ENCODE data around the gene SRSF10.

SRSF10 gene

DNA sequence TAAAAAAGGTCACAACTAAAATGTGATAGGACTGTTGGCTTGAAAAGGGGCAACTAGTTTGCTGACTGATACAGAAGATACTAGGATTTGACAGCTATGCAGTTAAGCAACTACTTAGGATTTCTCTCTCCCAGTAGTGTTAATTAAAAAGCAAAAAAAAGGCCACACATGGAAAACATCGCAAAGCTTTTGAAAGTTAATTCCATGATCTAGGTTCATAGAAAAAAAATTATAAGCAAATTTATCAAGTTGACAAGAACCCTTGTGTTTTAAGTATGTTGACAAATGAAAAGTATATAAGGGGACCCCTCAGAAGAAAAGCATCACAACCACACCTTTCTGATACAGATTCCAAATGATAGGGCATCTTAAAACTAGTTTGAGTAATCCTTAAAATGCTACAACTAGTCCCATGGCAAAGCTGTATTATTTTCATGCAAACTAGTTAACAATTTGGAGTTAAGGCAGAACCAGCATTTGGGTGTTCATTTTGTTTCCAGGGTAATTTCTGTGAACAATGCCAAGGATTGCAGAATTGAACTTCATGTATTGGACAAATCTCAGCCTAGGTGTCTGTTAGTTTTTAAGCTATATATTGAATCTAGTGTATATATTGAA, 16.4 kb downstream of the SRSF10 start:
- TF ChIP-seq PPARA (CRISPR knock-in tag; IDR thresholded peaks at IDR 0.05; ENCODE audit: borderline replicate concordance): no peak
- peak; percentile 9; the same call in 1 of the 2 replicates for TF ChIP-seq ZC3H10 (CRISPR knock-in tag; IDR thresholded peaks at IDR 0.05)
- TF ChIP-seq BACH2 (CRISPR knock-in tag; IDR thresholded peaks at IDR 0.05; ENCODE audit: borderline replicate concordance): no peak
- 0 out of 2 replicates have a peak, but pooled peaks have one; percentile 49 for TF ChIP-seq GLIS3 (CRISPR knock-in tag; IDR thresholded peaks at IDR 0.05)
- TF ChIP-seq TCF4 (CRISPR knock-in tag; IDR thresholded peaks at IDR 0.05; ENCODE audit: borderline replicate concordance): no peak
- ATAC-seq: no peak

DNA sequence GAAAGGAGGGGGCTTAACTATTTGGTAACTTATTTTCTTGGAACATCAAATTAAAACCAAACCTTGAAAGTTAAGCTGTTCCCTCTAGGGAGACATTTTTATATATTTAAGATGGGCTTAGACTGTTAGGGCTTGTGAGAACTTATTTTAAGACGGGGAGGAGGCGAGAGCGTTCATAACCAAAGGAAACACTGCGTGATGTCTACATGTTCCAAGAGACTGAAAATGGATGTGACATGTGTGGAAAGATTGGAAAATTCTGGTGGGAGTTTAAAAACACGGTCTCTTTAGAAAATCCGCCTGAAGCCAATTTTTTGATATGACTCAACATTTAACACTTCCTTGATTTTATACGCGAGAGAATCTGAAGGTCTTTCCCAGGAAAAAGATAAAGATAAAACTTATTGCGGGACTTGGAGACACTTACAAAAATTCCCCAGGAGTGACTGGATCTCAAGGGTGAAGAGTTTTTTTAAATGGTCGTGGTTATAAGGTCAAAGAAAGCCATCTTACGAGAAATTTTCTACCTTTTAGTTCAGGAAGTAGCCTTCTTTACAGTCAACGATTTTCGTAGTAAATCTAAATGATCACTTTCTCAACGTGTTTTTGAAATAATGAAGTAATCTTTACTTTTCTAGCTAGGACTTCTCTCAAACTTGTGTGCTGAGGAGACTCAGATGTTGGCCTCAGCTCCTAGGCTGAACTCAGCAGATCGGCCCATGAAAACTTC, 19.7 kb downstream of the SRSF10 start:
- no peak for ATAC-seq
- TF ChIP-seq, protein P1, sequence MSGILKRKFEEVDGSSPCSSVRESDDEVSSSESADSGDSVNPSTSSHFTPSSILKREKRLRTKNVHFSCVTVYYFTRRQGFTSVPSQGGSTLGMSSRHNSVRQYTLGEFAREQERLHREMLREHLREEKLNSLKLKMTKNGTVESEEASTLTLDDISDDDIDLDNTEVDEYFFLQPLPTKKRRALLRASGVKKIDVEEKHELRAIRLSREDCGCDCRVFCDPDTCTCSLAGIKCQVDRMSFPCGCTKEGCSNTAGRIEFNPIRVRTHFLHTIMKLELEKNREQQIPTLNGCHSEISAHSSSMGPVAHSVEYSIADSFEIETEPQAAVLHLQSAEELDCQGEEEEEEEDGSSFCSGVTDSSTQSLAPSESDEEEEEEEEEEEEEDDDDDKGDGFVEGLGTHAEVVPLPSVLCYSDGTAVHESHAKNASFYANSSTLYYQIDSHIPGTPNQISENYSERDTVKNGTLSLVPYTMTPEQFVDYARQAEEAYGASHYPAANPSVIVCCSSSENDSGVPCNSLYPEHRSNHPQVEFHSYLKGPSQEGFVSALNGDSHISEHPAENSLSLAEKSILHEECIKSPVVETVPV (CRISPR knock-in tag; IDR thresholded peaks at IDR 0.05): no peak
- no peak for TF ChIP-seq ISL1 (CRISPR knock-in tag; IDR thresholded peaks at IDR 0.05)
- TF ChIP-seq PPARA (CRISPR knock-in tag; IDR thresholded peaks at IDR 0.05; ENCODE audit: borderline replicate concordance): no peak
- no peak for TF ChIP-seq ZNF70 (CRISPR knock-in tag; IDR thresholded peaks at IDR 0.05)
- TF ChIP-seq PATZ1 (CRISPR knock-in tag; IDR thresholded peaks at IDR 0.05; ENCODE audit: borderline replicate concordance): no peak
- no peak for TF ChIP-seq GLIS3 (CRISPR knock-in tag; IDR thresholded peaks at IDR 0.05)
- no peak for TF ChIP-seq ARNTL (CRISPR knock-in tag; IDR thresholded peaks at IDR 0.05; ENCODE audit: borderline replicate concordance, low read depth)
- no peak for TF ChIP-seq ZFP30 (CRISPR knock-in tag; IDR thresholded peaks at IDR 0.05)
- no peak for TF ChIP-seq ZNF8 (CRISPR knock-in tag; IDR thresholded peaks at IDR 0.05)
- TF ChIP-seq, protein P2, sequence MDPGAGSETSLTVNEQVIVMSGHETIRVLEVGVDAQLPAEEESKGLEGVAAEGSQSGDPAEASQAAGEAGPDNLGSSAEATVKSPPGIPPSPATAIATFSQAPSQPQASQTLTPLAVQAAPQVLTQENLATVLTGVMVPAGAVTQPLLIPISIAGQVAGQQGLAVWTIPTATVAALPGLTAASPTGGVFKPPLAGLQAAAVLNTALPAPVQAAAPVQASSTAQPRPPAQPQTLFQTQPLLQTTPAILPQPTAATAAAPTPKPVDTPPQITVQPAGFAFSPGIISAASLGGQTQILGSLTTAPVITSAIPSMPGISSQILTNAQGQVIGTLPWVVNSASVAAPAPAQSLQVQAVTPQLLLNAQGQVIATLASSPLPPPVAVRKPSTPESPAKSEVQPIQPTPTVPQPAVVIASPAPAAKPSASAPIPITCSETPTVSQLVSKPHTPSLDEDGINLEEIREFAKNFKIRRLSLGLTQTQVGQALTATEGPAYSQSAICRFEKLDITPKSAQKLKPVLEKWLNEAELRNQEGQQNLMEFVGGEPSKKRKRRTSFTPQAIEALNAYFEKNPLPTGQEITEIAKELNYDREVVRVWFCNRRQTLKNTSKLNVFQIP (CRISPR knock-in tag; IDR thresholded peaks at IDR 0.05; ENCODE audit: borderline replicate concordance, low read depth): no peak
- TF ChIP-seq TCF4 (CRISPR knock-in tag; IDR thresholded peaks at IDR 0.05; ENCODE audit: borderline replicate concordance): no peak
- TF ChIP-seq ZNF565 (CRISPR knock-in tag; conservative IDR thresholded peaks at IDR 0.05; ENCODE audit: low read depth): no peak
- no peak for TF ChIP-seq BACH2 (CRISPR knock-in tag; IDR thresholded peaks at IDR 0.05; ENCODE audit: borderline replicate concordance)
- TF ChIP-seq OSR1 (CRISPR knock-in tag; IDR thresholded peaks at IDR 0.05): no peak
- TF ChIP-seq ZC3H10 (CRISPR knock-in tag; IDR thresholded peaks at IDR 0.05): no peak
- TF ChIP-seq TOX (CRISPR knock-in tag; IDR thresholded peaks at IDR 0.05; ENCODE audit: borderline replicate concordance): no peak

DNA sequence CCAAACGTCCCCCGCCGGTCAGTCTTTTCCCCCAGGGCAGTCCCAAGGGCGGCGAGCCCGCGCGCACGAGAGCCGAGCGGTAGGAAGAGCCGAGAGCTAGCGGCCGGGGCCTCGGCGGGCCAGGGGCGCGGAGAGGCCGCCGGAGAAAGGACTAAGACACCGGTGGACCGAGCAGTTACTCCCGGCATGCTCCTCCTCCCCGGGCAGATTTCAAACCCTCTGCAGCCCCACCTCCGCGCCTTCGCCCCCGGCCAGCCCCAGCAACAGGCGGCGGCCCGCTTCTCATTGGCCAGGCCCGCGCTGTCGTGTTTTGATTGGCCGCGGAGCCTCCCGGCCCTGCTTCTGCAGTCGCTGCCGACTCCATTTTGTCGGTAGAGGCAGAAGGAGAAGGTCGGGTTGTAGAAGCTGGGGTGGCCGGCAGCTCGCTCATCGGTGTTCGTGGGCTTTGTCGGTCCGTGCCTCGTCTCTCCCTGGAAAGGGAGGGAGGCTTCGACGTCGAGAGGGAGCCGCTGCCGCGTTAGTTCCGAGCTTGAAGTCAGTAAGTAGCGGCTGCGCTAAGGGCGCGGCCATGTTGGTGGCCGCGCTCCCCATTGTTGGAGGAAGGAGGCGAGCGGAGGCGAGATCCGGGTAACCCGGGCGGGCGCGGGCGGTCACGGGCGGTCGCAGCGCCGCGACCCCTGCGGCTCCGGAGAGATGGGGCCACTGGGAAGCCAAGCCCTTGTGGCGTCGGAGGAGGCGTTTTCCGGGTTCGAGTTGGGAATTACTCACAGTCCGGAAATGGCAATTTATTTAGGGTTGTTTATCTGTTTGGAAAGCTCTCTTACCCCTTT, 20.5 kb downstream of the SRSF10 start, which contains the start of gene PNRC2:
TSS of gene PNRC2 (plus strand) at position 368 of the 830 bp plus-strand sequence. CDS start 1,630 bp downstream, outside the sequence.
- TF ChIP-seq SNAI2 (CRISPR knock-in tag; IDR thresholded peaks at IDR 0.05): no peak
- no peak for TF ChIP-seq ZNF8 (CRISPR knock-in tag; IDR thresholded peaks at IDR 0.05)
- 0 out of 2 replicates have a peak, but pooled peaks have one; percentile 16 for TF ChIP-seq ZNF70 (CRISPR knock-in tag; IDR thresholded peaks at IDR 0.05)
- TF ChIP-seq ZFP3 (CRISPR knock-in tag; IDR thresholded peaks at IDR 0.05): no peak
- TF ChIP-seq ZFP30 (CRISPR knock-in tag; IDR thresholded peaks at IDR 0.05): no peak
- TF ChIP-seq GLIS3 (CRISPR knock-in tag; IDR thresholded peaks at IDR 0.05): no peak
- TF ChIP-seq TSHZ2 (CRISPR knock-in tag; IDR thresholded peaks at IDR 0.05): peak; percentile 59; the same call in 1 of the 2 replicates
- no peak for TF ChIP-seq OSR1 (CRISPR knock-in tag; IDR thresholded peaks at IDR 0.05)
- peak; percentile 91 for ATAC-seq
